ENCODE data around the gene TENM3.

TENM3 gene

GRCh38 chr4:182418054-182418734 lies 175.0 kb downstream of the TENM3 start:
- no peak overlapping the region for H3K4me3 ChIP-seq (ENCODE audit: low read length)
- no peak for TF ChIP-seq ZNF274 (IDR thresholded peaks at IDR 0.05; ENCODE audit: low read depth, low read length)

GRCh38 chr4:182420189-182420588 lies 177.0 kb downstream of the TENM3 start:
- H3K4me3 ChIP-seq (ENCODE audit: low read length): no peak overlapping the region
- no peak for TF ChIP-seq ZNF274 (IDR thresholded peaks at IDR 0.05; ENCODE audit: low read depth, low read length)

GRCh38 chr4:182421753-182422152 lies 178.6 kb downstream of the TENM3 start:
- H3K4me3 ChIP-seq (ENCODE audit: low read length): no peak overlapping the region
- no peak for TF ChIP-seq ZNF274 (IDR thresholded peaks at IDR 0.05; ENCODE audit: low read depth, low read length)

GRCh38 chr4:182425302-182425701 lies 182.1 kb downstream of the TENM3 start:
- no peak overlapping the region for H3K4me3 ChIP-seq (ENCODE audit: low read length)
- no peak for TF ChIP-seq ZNF274 (IDR thresholded peaks at IDR 0.05; ENCODE audit: low read depth, low read length)

GRCh38 chr4:182426901-182427300 lies 183.7 kb downstream of the TENM3 start:
- no peak overlapping the region for H3K4me3 ChIP-seq (ENCODE audit: low read length)
- TF ChIP-seq ZNF274 (IDR thresholded peaks at IDR 0.05; ENCODE audit: low read depth, low read length): no peak

- no peak for TF ChIP-seq ZNF274 (IDR thresholded peaks at IDR 0.05; ENCODE audit: low read depth, low read length)
- H3K4me3 ChIP-seq (ENCODE audit: low read length): no peak overlapping the region
Measured at GRCh38 chr4:182427554-182427953, 184.4 kb downstream of the TENM3 start.

GRCh38 chr4:182429896-182430295 lies 186.7 kb downstream of the TENM3 start:
- TF ChIP-seq ZNF274 (IDR thresholded peaks at IDR 0.05; ENCODE audit: low read depth, low read length): no peak
- no peak overlapping the region for H3K4me3 ChIP-seq (ENCODE audit: low read length)

GRCh38 chr4:182432819-182433218 lies 189.6 kb downstream of the TENM3 start:
- TF ChIP-seq ZNF274 (IDR thresholded peaks at IDR 0.05; ENCODE audit: low read depth, low read length): no peak
- no peak overlapping the region for H3K4me3 ChIP-seq (ENCODE audit: low read length)

- TF ChIP-seq ZNF274 (IDR thresholded peaks at IDR 0.05; ENCODE audit: low read depth, low read length): no peak
- H3K4me3 ChIP-seq (ENCODE audit: low read length): no peak overlapping the region
Measured at GRCh38 chr4:182434720-182435119, 191.5 kb downstream of the TENM3 start.

- no peak for TF ChIP-seq ZNF274 (IDR thresholded peaks at IDR 0.05; ENCODE audit: low read depth, low read length)
- no peak overlapping the region for H3K4me3 ChIP-seq (ENCODE audit: low read length)
Measured at GRCh38 chr4:182435401-182435800, 192.2 kb downstream of the TENM3 start.

- no peak overlapping the region for H3K4me3 ChIP-seq (ENCODE audit: low read length)
- TF ChIP-seq ZNF274 (IDR thresholded peaks at IDR 0.05; ENCODE audit: low read depth, low read length): no peak
Measured at GRCh38 chr4:182443070-182443469, 199.9 kb downstream of the TENM3 start.

GRCh38 chr4:182447767-182448280 lies 204.6 kb downstream of the TENM3 start:
- no peak for TF ChIP-seq ZNF274 (IDR thresholded peaks at IDR 0.05; ENCODE audit: low read depth, low read length)
- H3K4me3 ChIP-seq (ENCODE audit: low read length): no peak overlapping the region

- H3K4me3 ChIP-seq (ENCODE audit: low read length): peak overlapping the region; percentile 38; the same call in 1 of the 2 replicates
- no peak for TF ChIP-seq ZNF274 (IDR thresholded peaks at IDR 0.05; ENCODE audit: low read depth, low read length)
Measured at GRCh38 chr4:182448281-182449151, 205.3 kb downstream of the TENM3 start.

- TF ChIP-seq ZNF274 (IDR thresholded peaks at IDR 0.05; ENCODE audit: low read depth, low read length): no peak
Measured at GRCh38 chr4:182449186-182449929, 206.2 kb downstream of the TENM3 start.

More at GRCh38 chr4:182449186-182449929, 206.2 kb downstream of the TENM3 start:
- peak overlapping the region; percentile 45 for H3K4me3 ChIP-seq (ENCODE audit: low read length)
